Metanephros (tissue), 2 donors: Measurements from ENCODE around the gene PYCARD. TPM values are rescaled to one million over a fixed set of nuclear protein-coding genes. Genes with fewer than 3 reads are reported as not detected.

Experiments
- small RNA-seq: library from RNA; depleted of rRNA; stranded (forward); fragments of <200 nt; gene quantifications from one replicate; pipeline ENCODE3, GENCODE V24; 2014; ENCODE audit warnings: low replicate concordance
- total RNA-seq: library from RNA; depleted of rRNA; stranded (reverse); fragments of >200 nt; gene quantifications from one replicate; pipeline ENCODE4 v1.2.3, GENCODE V29; 2014

PYCARD gene
- 23.4 TPM for total RNA-seq

DNA sequence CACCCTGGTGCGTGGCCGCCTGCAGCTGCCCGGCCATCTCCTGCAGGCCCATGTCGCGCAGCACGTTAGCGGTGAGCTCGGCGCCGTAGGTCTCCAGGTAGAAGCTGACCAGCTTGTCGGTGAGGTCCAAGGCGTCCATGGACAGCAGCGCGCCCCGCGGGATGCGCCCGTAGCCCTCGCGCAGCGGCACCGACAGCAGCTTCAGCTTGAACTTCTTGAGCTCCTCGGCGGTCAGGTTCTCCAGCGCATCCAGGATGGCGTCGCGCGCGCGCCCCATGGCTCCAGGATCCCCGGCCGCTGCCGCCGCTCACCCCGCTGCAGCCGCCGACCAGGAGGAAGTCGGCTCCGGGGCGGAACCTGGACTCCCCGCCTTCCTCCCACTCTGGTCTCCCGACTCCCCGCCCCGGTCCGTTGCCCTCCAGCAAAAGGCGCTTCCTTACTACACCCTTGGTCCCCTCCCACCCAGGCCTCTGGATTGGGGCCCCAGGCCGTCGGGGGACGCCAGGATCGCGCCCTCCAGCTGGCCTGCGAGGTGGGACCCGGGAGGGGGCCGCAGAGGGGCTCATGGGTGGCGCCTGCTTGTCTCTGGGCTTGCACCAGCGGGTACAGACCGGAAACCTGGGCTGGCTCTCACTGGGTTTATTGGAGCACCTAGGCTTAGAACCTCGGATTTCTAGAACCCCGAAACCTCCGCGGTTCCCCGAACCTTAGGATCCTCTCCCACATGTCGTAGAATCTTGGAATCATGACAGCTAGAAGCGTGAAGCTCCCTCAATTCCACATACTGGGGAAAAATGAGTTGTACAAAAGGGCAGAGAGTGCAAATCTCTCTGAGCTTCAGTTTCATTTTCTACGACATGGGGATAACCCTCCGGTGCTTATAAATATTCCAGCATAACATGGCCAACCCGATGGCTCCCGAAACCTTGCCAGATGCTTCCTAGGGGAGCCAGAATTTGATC, at the start of gene PYCARD:
TSS of gene PYCARD (minus strand) at position 347 of the 962 bp plus-strand sequence. CDS start at position 277, 70 bp downstream.

DNA sequence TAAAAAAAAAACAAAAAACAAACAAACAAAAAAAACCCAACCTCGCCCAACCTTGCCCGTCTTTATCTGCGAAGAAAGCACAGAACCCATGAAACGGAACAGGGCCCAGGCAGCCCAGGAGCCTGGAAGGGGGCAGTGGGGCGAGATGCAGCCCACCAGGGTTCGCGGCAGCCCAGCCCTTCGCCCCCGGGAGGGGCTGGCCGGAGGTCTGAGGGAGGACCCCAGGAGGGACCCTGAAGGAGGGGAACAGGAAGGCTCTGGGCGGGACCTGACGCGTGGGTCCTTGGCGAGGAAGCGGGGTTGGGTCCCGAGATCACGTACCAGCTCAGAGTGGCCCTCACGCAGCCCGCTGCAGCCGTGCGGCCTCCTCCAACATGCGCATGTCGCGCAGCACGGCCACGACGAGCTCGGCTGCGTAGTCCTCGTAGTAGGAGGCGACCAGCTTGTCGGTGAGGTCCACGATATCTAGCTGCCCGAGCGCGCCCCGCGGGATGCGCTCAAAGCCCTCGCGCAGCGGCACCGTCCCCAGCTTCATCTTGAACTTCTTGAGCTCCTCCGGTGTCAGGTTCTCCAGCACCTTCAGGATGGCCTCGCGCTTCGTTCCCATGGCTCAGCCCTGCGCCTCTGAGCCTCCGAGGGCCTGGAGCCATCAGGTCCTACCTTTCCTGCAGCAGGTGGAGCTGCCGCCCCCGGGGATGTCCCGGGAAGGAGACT, 14.0 kb upstream of the PYCARD start, which contains the start of gene PYDC1:
TSS of gene PYDC1 (minus strand) at position 714 of the 714 bp plus-strand sequence. CDS start at position 607, 107 bp downstream.

DNA sequence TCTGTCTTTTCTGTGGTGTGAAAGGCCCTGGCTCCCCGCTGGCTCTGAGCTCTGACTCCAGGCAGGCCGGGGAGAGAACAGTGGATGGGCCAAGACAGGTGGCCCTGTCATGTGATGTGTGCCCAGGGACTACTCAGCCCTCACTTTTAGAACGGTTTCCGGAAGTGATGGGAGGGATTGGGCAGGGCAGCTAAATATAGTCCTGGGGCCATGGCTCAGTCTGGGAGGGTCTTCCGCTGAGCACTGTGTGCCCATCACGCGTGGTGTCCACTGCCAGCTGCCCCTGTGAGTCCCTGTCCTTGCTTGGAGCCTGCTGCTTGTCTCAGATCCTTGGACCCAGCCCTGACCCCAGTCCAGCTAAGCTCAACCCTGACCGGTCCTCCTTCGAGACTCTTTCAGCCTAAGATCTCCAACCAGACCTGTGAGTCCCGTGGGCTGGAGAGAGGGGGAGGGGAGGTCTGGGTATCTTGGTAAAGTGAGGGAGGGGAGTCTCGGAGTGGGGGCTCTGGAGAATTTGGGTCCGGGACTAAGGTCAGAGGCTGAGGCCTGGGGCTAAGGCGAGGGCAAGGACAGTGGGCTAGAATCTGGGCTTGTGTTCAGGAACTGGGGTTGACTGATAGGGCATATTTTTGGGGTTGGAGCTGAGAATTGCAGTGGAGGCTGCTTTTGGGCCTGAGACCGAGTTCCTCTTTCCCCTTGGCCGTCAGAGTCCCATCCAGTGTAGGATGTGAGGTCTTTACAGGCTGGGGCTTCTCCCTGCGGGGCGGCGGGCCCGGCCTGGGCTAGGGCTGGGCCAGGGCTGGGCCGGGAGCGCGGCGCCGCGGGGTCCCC, 11.5 kb upstream of the PYCARD start, which contains the start of gene TRIM72:
TSS of gene TRIM72 (plus strand) at position 243 of the 831 bp plus-strand sequence. CDS start 620 bp downstream, outside the sequence.

DNA sequence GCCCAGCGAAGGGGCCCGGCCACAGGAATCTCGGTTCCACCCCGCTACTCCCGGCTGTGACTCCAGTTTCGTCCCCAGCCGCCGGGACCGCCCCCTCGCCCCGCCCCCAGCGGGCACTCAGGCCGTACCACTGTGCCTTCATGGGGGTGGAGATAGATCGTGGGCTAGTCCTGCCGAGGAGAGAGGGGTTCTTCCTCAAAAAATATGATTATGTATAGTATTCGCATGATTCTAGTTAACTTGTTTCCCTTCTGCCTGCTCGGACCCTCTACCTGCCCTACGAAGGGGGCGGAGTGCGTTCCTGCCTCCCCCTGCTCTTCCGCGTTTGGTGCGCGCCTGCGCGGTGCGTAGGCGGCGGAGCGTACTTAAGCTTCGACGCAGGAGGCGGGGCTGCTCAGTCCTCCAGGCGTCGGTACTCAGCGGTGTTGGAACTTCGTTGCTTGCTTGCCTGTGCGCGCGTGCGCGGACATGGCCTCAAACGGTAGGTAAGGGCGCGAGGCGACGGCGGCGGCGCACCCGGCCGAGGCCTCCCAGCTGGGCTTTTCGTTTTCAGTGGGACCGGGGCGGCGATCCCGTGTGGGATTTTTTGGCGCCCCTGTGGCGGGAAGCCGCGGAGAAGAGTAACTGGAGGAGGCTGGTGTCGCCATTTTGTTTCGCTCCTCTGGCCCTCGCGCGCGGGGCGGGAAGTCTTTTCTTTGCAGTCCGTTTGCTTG, 22.7 kb downstream of the PYCARD start, which contains the start of gene FUS:
TSS of gene FUS (plus strand) at position 393 of the 713 bp plus-strand sequence. CDS start at position 469, 76 bp downstream.

Small RNAs within 50 kb of the gene (small RNA-seq; reads per million reads assigned to genes)
- gene AC009088.4: not detected
- gene NDUFA3P6: not detected

Other genes with a start within 250 kb of the PYCARD start
- gene SETD1A, start 245.0 kb downstream of the PYCARD start, total RNA-seq: 9.5 TPM
- gene HSD3B7, start 217.6 kb downstream of the PYCARD start, total RNA-seq: 11.3 TPM
- 2.6 TPM for gene STX1B, start 192.1 kb downstream of the PYCARD start, total RNA-seq
- gene STX4, start 169.2 kb downstream of the PYCARD start, total RNA-seq: 30.0 TPM
- 6.5 TPM for gene ZNF668, start 128.5 kb downstream of the PYCARD start, total RNA-seq
- gene ZNF646, start 128.3 kb downstream of the PYCARD start, total RNA-seq: 17.9 TPM
- gene PRSS53, start 113.8 kb downstream of the PYCARD start, total RNA-seq: 1.1 TPM
- 58.7 TPM for gene VKORC1, start 108.0 kb downstream of the PYCARD start, total RNA-seq
- 32.8 TPM for gene BCKDK, start 94.4 kb downstream of the PYCARD start, total RNA-seq
- 59.0 TPM for gene KAT8, start 85.1 kb downstream of the PYCARD start, total RNA-seq
- gene PRSS8, start 67.0 kb downstream of the PYCARD start, total RNA-seq: 30.2 TPM
- 0.76 TPM for gene PRSS36, start 52.7 kb downstream of the PYCARD start, total RNA-seq
- 151 TPM for gene FUS, start 22.6 kb downstream of the PYCARD start, total RNA-seq
- gene TRIM72, start 11.4 kb upstream of the PYCARD start, total RNA-seq: 13.8 TPM
- not detected for gene PYDC1, start 14.4 kb upstream of the PYCARD start, total RNA-seq
- gene ITGAM, start 57.2 kb upstream of the PYCARD start, total RNA-seq: 10.9 TPM
- gene ITGAX, start 152.4 kb upstream of the PYCARD start, total RNA-seq: 9.5 TPM
- gene ITGAD, start 190.6 kb upstream of the PYCARD start, total RNA-seq: 0.18 TPM
- gene COX6A2, start 225.6 kb upstream of the PYCARD start, total RNA-seq: 57.8 TPM
- 3.0 TPM for gene ZNF843, start 240.0 kb upstream of the PYCARD start, total RNA-seq